Mucosa of descending colon (tissue), 3 donors: ENCODE measurements around the gene LOX. TPM values are rescaled to one million over a fixed set of nuclear protein-coding genes. Genes with fewer than 3 reads are reported as not detected.

Source experiments
- ATAC-seq: fragments of 200-7000 bp; cut with Tn5 transposase; one replicate; pipeline ENCODE4 v1.9.1; 2020; ENCODE audit warnings: mild to moderate bottlenecking, moderate library complexity
- DNase-seq, 3 donors: peaks; one replicate each; pipeline ENCODE4 v3.0.0-alpha.2; 2020
- H3K36me3 ChIP-seq: fragments of 200-600 bp; one replicate; pipeline ENCODE4 v1.8.0; 2021; ENCODE audit warnings: low read depth, mild to moderate bottlenecking
- H3K4me1 ChIP-seq: fragments of 200-600 bp; one replicate; pipeline ENCODE4 v1.8.0; 2021; ENCODE audit warnings: low read depth, mild to moderate bottlenecking
- H3K4me3 ChIP-seq: fragments of 200-600 bp; one replicate; pipeline ENCODE4 v1.8.0; 2021; ENCODE audit warnings: mild to moderate bottlenecking
- H3K9me3 ChIP-seq: fragments of 200-600 bp; one replicate; pipeline ENCODE4 v1.8.0; 2021; ENCODE audit warnings: mild to moderate bottlenecking
- intact Hi-C, 2 donors: fragments of 100-400 bp; cut with DNase I in 1 of 2; cut with micrococcal nuclease in 1 of 2; formaldehyde crosslinking; loops; one replicate each; pipeline versions ENCODE4 v1.11.0 to v1.11.1; 2022; cut with DNase I, micrococcal nuclease
- total RNA-seq, 3 donors: library from RNA; stranded (reverse); fragmentation: NEBNext Ultra II Directional in 2 of 3; extraction: Animal tissue kit (Norgen Biotek cat#: 25700) in 2 of 3; gene quantifications; one replicate each; pipeline versions ENCODE4 v1.2.1 to v1.2.4, GENCODE V29; 2021 to 2023
- TF ChIP-seq, protein P1 (sequence below): fragments of 200-600 bp; IDR thresholded peaks from one replicate; pipeline ENCODE4 v1.8.0; 2022; ENCODE audit warnings: antibody characterized with exemption, mild to moderate bottlenecking
- donor health status: DM: no; HTN: no; CAD: no; lungs with moderate emphysema.
- donor health status: DM: no; HTN: no; CAD: no.
- donor health status: DM: no; HTN: yes; CAD: no.

The LOX gene
- total RNA-seq, 3 donors from 2014 or later: 1.2 to 6.7 (median 4.6) TPM

DNA sequence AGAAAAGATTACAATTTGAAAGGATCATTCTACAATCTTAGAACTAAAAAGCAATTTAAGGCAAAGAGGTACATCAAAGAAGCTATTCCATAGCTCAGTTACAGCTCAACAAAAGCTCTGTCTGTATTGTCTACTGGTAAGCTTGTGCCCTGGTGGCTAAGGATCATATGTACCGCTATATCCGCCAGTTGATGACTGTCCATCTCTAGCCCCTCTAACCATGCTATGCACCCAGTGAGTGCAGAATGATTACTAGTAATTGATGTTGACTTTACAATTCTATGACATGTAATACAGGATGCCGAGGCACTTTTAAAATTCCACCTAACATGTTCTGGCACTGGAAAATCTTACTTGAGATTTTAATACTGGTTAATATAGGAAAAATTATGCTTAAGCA, 13.1 kb downstream of the LOX start:
- Histone ChIP-seq H3K4me1 (no peaks in the 10 kb centered on the region), H3K9me3 (no peaks in the 10 kb centered on the region), H3K36me3 (no peaks in the 10 kb centered on the region), H3K4me3 (no peak overlapping the region)
- no peak for ATAC-seq
- intact Hi-C loops: no loop called here
- no peak for DNase-seq
- TF ChIP-seq, protein P1, sequence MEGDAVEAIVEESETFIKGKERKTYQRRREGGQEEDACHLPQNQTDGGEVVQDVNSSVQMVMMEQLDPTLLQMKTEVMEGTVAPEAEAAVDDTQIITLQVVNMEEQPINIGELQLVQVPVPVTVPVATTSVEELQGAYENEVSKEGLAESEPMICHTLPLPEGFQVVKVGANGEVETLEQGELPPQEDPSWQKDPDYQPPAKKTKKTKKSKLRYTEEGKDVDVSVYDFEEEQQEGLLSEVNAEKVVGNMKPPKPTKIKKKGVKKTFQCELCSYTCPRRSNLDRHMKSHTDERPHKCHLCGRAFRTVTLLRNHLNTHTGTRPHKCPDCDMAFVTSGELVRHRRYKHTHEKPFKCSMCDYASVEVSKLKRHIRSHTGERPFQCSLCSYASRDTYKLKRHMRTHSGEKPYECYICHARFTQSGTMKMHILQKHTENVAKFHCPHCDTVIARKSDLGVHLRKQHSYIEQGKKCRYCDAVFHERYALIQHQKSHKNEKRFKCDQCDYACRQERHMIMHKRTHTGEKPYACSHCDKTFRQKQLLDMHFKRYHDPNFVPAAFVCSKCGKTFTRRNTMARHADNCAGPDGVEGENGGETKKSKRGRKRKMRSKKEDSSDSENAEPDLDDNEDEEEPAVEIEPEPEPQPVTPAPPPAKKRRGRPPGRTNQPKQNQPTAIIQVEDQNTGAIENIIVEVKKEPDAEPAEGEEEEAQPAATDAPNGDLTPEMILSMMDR: no peak

DNA sequence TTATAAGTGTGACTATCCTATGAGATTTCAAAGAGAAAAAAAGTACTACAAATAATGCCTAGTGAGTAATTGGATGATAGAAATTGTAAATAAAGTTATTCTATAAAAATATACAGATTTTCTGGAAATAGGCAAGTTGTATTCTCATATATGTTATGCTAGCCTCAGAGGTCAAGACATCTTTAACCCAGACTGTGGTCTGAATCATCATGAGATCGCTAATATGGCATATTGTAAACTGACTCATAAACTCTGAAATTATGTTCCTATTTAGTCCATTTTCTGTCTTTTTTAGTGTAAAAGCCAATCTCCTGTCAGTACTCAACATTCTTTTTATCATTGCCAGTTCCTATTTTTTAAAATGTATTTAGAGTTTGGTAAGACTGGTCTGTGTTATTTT, 14.2 kb downstream of the LOX start:
- intact Hi-C loops: no loop called here
- H3K4me1 ChIP-seq: no peaks in the 10 kb centered on the region
- TF ChIP-seq, protein P1: no peak
- no peak overlapping the region for H3K4me3 ChIP-seq
- no peaks in the 10 kb centered on the region for H3K9me3 ChIP-seq
- ATAC-seq: no peak
- H3K36me3 ChIP-seq: no peaks in the 10 kb centered on the region
- DNase-seq: no peak

DNA sequence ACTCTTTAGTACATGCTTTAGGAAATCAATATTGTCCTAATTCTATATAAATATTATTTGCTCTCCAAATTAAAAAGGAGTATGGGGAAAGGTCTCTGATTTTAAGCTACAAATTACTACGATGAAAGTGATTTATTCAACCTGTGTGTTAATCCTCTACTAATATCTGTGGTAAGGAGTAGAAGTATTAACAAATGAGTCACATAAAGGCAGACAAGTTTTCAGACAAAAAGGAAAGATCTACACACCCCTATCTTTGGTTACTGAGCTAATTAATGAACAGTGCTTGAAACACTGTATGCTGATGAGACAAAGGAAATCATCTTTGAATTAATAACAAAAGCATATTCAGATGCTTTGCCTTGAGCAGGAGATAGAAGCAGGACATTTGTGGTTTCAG, 15.9 kb downstream of the LOX start:
- H3K4me3 ChIP-seq: no peak overlapping the region
- no peaks in the 10 kb centered on the region for H3K36me3 ChIP-seq
- H3K4me1 ChIP-seq: no peaks in the 10 kb centered on the region
- H3K9me3 ChIP-seq: no peaks in the 10 kb centered on the region
- TF ChIP-seq, protein P1: no peak
- DNase-seq (no peak), ATAC-seq (no peak)
- intact Hi-C loops: no loop called here

DNA sequence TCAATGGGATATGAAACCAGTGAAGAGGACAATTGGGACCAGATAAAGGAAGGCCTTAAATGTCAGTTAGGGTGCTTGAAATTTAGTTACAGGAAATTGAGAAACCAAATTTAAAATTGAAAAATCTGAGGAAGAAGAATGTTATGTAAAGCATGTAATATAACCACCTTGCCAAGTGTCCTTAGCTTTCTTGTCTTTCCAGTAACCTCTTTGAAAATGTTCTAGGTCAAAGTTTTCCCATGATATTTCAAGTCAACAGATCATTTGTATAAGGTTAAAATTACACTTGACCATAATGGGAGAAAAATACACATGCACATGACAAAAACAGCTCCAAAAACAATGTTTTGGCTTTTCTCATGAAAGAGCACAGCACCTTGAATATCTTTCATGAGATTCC, 21.1 kb downstream of the LOX start:
- Histone ChIP-seq H3K4me3 (no peak overlapping the region), H3K9me3 (no peaks in the 10 kb centered on the region), H3K36me3 (no peaks in the 10 kb centered on the region), H3K4me1 (no peaks in the 10 kb centered on the region)
- intact Hi-C loops: no loop called here
- TF ChIP-seq, protein P1: no peak
- no peak for ATAC-seq
- no peak for DNase-seq

DNA sequence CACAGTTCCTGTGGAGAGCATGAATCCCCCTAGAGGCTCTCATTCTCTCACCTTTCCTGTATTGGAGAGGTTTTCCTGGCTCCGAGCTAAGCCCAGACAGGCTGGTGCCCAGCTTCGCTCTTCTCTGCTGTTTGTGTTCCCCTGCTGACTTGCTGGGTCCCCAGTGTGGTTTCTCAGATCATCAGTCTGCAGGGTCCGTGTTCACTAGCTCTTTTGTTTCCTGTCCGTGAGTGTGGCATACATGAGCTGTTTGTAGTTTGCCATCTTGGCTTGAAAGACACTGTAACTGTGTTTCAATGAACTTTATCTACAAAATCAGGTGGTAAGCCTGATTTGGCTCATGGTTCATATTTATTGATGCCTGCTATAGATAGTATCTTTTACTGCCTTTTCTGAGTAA, 23.8 kb downstream of the LOX start:
- Histone ChIP-seq H3K36me3 (no peaks in the 10 kb centered on the region), H3K9me3 (no peaks in the 10 kb centered on the region), H3K4me3 (no peak overlapping the region), H3K4me1 (no peaks in the 10 kb centered on the region)
- DNase-seq: no peak
- ATAC-seq: no peak
- intact Hi-C loops: no loop called here
- TF ChIP-seq, protein P1: no peak
